ENCODE results near the gene GSTM2.

GSTM2 gene

GRCh38 chr1:109626682-109627408 is 41.0 kb upstream of the GSTM2 start:
- no peaks in the 10 kb centered on the region for H3K9me2 ChIP-seq (replicated peaks; ENCODE audit: low read depth, low read length)
- H3K27me3 ChIP-seq (ENCODE audit: insufficient read depth, low read length, poor library complexity, severe bottlenecking): no peaks in the 10 kb centered on the region
- peaks cover 32% of the 10 kb centered on the region for H3K4me1 ChIP-seq (ENCODE audit: insufficient read depth, low read length, poor library complexity, severe bottlenecking)
- H3F3A ChIP-seq (ENCODE audit: low read depth): no peaks in the 10 kb centered on the region
- H3K9ac ChIP-seq (ENCODE audit: low read depth, low read length, poor library complexity, severe bottlenecking): no peak overlapping the region
- H3K4me2 ChIP-seq (ENCODE audit: low read depth, low read length, poor library complexity, severe bottlenecking): no peak overlapping the region
- no peak overlapping the region for H2AFZ ChIP-seq (ENCODE audit: low read length)
- H3K4me3 ChIP-seq (ENCODE audit: low read length, poor library complexity, severe bottlenecking): no peak overlapping the region
- peaks cover 56% of the 10 kb centered on the region; the same call in 1 of the 2 replicates for H3K36me3 ChIP-seq (ENCODE audit: insufficient read depth, low read length)
- H3K9me3 ChIP-seq (ENCODE audit: insufficient read depth, low read depth, low read length): no peaks in the 10 kb centered on the region
- H3K79me2 ChIP-seq (ENCODE audit: insufficient read depth, low read length): peaks cover 46% of the 10 kb centered on the region
- TF ChIP-seq CTCF (conservative IDR thresholded peaks at IDR 0.05; ENCODE audit: low read length): no peak
- TF ChIP-seq EZH2phosphoT487 (IDR thresholded peaks at IDR 0.05; ENCODE audit: borderline replicate concordance): no peak
- peaks cover 24% of the 10 kb centered on the region for H4K20me1 ChIP-seq (ENCODE audit: insufficient read depth, low read length, poor library complexity, severe bottlenecking)

- Histone ChIP-seq H3F3A (ENCODE audit: low read depth) (no peaks in the 10 kb centered on the region), H4K20me1 (ENCODE audit: insufficient read depth, low read length, poor library complexity, severe bottlenecking) (peaks cover 17% of the 10 kb centered on the region), H2AFZ (ENCODE audit: low read length) (no peak overlapping the region), H3K9me3 (ENCODE audit: insufficient read depth, low read depth, low read length) (no peaks in the 10 kb centered on the region), H3K36me3 (ENCODE audit: insufficient read depth, low read length) (peaks cover 58% of the 10 kb centered on the region; the same call in 1 of the 2 replicates), H3K79me2 (ENCODE audit: insufficient read depth, low read length) (peaks cover 36% of the 10 kb centered on the region), H3K4me1 (ENCODE audit: insufficient read depth, low read length, poor library complexity, severe bottlenecking) (peaks cover 22% of the 10 kb centered on the region), H3K27me3 (ENCODE audit: insufficient read depth, low read length, poor library complexity, severe bottlenecking) (no peaks in the 10 kb centered on the region), H3K9me2 (replicated peaks; ENCODE audit: low read depth, low read length) (no peaks in the 10 kb centered on the region), H3K4me3 (ENCODE audit: low read length, poor library complexity, severe bottlenecking) (no peak overlapping the region), H3K9ac (ENCODE audit: low read depth, low read length, poor library complexity, severe bottlenecking) (no peak overlapping the region), H3K4me2 (ENCODE audit: low read depth, low read length, poor library complexity, severe bottlenecking) (no peak overlapping the region)
- no peak for TF ChIP-seq CTCF (conservative IDR thresholded peaks at IDR 0.05; ENCODE audit: low read length)
- no peak for TF ChIP-seq EZH2phosphoT487 (IDR thresholded peaks at IDR 0.05; ENCODE audit: borderline replicate concordance)
These were observed 40.0 kb upstream of the GSTM2 start for GRCh38 chr1:109627692-109628399.

GRCh38 chr1:109628540-109629321 is 39.1 kb upstream of the GSTM2 start:
- no peak overlapping the region for H3K9ac ChIP-seq (ENCODE audit: low read depth, low read length, poor library complexity, severe bottlenecking)
- no peaks in the 10 kb centered on the region for H3K9me3 ChIP-seq (ENCODE audit: insufficient read depth, low read depth, low read length)
- peaks cover 13% of the 10 kb centered on the region for H3K4me1 ChIP-seq (ENCODE audit: insufficient read depth, low read length, poor library complexity, severe bottlenecking)
- TF ChIP-seq EZH2phosphoT487 (IDR thresholded peaks at IDR 0.05; ENCODE audit: borderline replicate concordance): no peak
- TF ChIP-seq CTCF (conservative IDR thresholded peaks at IDR 0.05; ENCODE audit: low read length): no peak
- H4K20me1 ChIP-seq (ENCODE audit: insufficient read depth, low read length, poor library complexity, severe bottlenecking): peaks cover 13% of the 10 kb centered on the region
- H2AFZ ChIP-seq (ENCODE audit: low read length): no peak overlapping the region
- H3K4me3 ChIP-seq (ENCODE audit: low read length, poor library complexity, severe bottlenecking): no peak overlapping the region
- no peak overlapping the region for H3K4me2 ChIP-seq (ENCODE audit: low read depth, low read length, poor library complexity, severe bottlenecking)
- H3K27me3 ChIP-seq (ENCODE audit: insufficient read depth, low read length, poor library complexity, severe bottlenecking): no peaks in the 10 kb centered on the region
- peaks cover 58% of the 10 kb centered on the region; the same call in 1 of the 2 replicates for H3K36me3 ChIP-seq (ENCODE audit: insufficient read depth, low read length)
- no peaks in the 10 kb centered on the region for H3F3A ChIP-seq (ENCODE audit: low read depth)
- no peaks in the 10 kb centered on the region for H3K9me2 ChIP-seq (replicated peaks; ENCODE audit: low read depth, low read length)
- peaks cover 27% of the 10 kb centered on the region for H3K79me2 ChIP-seq (ENCODE audit: insufficient read depth, low read length)

Measured in Loucy (cell line).